Islet precursor cell (in vitro differentiated cells): ENCODE measurements around the gene KLRF2.

Experiments used
- DNase-seq: peaks from one replicate; pipeline ENCODE4 v3.0.0-alpha.2; 2018

The KLRF2 gene

DNA sequence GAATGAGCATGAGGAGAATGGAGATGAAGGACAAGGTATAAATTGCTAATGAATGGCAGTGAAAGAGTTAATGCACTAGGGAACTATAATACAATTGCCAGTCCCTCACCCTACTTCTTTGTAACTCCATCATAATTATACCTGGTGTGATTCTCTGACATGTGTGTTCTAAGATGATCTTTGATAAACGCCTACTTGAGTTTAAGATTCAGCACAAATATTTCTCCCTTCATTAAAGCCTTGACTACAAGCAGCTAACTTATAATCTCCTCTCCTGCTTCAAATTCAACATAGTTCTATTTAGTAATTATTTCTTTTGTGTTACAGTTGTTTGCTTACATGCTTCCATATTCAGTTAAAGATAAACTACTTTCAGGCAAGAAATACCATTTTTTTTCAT, 60.5 kb downstream of the KLRF2 start:
- no peak for DNase-seq

DNA sequence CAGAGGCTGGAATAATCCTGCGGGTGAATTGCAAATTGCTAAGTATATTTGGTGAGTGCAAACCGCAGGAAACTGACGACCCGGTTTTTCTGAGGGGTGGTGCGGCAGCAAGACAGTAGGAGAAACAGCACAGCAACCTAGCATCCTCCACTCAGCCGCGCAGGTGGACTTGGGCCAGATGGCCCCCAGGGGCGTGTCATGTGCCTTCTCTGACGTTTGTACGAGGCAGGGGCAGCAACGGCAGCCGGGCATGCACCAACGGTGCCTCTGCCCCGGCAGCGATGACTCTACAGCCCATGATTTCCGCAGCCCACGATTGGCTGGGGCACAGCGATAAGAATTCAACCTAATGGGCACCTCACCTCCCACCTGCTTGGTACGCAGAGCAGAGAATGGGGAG, 62.0 kb downstream of the KLRF2 start:
- DNase-seq: no peak

DNA sequence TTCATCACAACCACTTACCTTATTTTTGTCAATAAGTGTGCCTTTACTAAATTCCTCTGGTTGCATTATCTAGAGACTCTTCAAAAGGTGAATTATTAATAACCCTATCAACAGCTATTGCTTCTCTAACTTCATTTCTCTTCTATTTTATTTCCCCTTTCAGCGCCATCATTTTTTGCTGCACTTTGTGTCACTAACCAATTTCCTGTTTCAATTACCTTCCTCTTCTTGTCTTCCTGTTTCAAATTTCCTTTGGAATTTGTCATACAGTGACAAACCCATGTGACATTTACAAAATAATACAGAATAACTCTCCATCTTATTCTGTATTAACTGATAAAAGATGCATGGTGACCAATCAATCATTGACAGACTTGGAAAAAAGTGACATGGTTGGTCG, 63.1 kb downstream of the KLRF2 start:
- no peak for DNase-seq
